Measurements from ENCODE around the gene GNGT2.

- TF ChIP-seq TAF1 (conservative IDR thresholded peaks at IDR 0.05) (no peak), SP1 (IDR thresholded peaks at IDR 0.05) (no peak), RXRA (IDR thresholded peaks at IDR 0.05) (no peak), HNF4G (IDR thresholded peaks at IDR 0.05) (no peak), MAX (IDR thresholded peaks at IDR 0.05) (no peak), RAD21 (IDR thresholded peaks at IDR 0.05) (no peak), GABPA (IDR thresholded peaks at IDR 0.05 in 1 of 2, conservative IDR thresholded peaks at IDR 0.05 in 1 of 2) (no peak), REST (IDR thresholded peaks at IDR 0.05) (no peak), FOXA2 (IDR thresholded peaks at IDR 0.05) (no peak), YY1 (IDR thresholded peaks at IDR 0.05) (no peak)
- TF ChIP-seq, protein P1, sequence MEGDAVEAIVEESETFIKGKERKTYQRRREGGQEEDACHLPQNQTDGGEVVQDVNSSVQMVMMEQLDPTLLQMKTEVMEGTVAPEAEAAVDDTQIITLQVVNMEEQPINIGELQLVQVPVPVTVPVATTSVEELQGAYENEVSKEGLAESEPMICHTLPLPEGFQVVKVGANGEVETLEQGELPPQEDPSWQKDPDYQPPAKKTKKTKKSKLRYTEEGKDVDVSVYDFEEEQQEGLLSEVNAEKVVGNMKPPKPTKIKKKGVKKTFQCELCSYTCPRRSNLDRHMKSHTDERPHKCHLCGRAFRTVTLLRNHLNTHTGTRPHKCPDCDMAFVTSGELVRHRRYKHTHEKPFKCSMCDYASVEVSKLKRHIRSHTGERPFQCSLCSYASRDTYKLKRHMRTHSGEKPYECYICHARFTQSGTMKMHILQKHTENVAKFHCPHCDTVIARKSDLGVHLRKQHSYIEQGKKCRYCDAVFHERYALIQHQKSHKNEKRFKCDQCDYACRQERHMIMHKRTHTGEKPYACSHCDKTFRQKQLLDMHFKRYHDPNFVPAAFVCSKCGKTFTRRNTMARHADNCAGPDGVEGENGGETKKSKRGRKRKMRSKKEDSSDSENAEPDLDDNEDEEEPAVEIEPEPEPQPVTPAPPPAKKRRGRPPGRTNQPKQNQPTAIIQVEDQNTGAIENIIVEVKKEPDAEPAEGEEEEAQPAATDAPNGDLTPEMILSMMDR (IDR thresholded peaks at IDR 0.05; ENCODE audit: low read depth, low read length, missing input control): no peak
- TF ChIP-seq, protein P2, sequence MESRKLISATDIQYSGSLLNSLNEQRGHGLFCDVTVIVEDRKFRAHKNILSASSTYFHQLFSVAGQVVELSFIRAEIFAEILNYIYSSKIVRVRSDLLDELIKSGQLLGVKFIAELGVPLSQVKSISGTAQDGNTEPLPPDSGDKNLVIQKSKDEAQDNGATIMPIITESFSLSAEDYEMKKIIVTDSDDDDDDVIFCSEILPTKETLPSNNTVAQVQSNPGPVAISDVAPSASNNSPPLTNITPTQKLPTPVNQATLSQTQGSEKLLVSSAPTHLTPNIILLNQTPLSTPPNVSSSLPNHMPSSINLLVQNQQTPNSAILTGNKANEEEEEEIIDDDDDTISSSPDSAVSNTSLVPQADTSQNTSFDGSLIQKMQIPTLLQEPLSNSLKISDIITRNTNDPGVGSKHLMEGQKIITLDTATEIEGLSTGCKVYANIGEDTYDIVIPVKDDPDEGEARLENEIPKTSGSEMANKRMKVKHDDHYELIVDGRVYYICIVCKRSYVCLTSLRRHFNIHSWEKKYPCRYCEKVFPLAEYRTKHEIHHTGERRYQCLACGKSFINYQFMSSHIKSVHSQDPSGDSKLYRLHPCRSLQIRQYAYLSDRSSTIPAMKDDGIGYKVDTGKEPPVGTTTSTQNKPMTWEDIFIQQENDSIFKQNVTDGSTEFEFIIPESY (IDR thresholded peaks at IDR 0.05): no peak
These were observed 14.0 kb upstream of the GNGT2 start for GRCh38 chr17:49224198-49224996.

All from liver (tissue), 3 donors.